ENCODE data around the gene TBC1D5.
"Not testable (repeated sequence)": the region's sequence is repeated elsewhere in the genome, so short reads cannot be mapped to it uniquely, and the experiment has no call there.

Gene TBC1D5, protein sequence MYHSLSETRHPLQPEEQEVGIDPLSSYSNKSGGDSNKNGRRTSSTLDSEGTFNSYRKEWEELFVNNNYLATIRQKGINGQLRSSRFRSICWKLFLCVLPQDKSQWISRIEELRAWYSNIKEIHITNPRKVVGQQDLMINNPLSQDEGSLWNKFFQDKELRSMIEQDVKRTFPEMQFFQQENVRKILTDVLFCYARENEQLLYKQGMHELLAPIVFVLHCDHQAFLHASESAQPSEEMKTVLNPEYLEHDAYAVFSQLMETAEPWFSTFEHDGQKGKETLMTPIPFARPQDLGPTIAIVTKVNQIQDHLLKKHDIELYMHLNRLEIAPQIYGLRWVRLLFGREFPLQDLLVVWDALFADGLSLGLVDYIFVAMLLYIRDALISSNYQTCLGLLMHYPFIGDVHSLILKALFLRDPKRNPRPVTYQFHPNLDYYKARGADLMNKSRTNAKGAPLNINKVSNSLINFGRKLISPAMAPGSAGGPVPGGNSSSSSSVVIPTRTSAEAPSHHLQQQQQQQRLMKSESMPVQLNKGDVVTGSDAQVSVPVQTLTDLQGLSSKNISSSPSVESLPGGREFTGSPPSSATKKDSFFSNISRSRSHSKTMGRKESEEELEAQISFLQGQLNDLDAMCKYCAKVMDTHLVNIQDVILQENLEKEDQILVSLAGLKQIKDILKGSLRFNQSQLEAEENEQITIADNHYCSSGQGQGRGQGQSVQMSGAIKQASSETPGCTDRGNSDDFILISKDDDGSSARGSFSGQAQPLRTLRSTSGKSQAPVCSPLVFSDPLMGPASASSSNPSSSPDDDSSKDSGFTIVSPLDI

DNA sequence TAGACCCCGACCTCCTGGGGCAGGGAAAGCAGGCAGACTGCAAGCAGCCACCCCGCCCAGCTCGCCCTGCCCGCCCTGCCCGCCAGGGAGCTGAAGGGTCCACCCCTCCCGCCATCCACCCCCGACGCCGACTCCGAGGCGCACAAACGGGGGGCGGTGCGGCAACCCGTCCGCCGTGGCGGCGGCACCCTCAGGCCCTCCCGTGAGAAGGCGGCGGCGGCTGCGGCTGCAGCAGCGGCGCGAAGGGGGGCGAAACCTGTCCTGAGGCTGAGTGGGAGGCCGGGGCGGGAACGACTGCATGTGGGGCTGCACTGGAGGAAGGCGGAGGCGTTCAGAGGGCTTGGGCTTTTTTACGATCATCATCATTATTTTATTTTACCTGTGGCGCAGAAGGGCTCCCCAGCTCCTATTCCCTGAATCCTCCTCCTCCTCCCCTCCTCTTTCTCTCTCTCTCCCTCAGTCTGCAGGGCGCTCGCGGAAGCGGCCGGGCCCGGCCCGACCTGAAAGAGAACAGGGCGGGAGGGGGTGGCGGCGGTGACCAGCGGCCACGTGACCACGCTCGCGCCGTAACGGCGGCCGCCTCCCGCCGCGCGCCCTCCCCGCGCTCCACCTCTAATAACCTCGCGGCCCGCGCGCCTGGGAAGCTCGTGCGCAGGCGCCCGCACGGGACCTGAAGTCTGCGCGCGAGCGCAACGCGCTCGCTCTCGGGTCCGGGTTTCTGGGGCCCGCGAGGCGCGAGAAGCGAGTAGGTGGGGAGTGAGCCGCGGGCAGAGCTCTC is at the start of gene TBC1D5:
TBC1D5 (minus strand) TSS at position 530 of the 778 bp plus-strand sequence. CDS start 234,061 bp downstream, outside the sequence.
- DNase-seq (ENCODE audit: low read depth) = peak; percentile 90

DNA sequence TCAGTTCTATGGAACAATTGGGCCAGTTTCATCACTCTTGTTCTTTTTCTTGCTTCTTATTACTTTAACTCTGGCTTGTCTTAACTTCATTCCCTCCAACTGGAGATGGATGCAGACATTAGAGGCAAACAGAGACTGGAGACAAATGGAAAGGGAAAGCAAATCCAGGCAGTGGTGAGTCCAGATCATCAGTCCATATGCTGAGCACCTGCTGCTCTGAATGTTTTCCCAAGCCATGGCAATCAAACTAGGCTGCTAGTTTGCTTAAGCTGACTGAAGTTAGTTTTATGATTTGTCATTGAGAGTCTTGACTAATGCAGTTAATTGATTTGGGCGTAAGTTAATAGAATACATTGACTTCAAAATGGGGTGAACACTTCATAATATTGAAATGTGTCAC is 41.0 kb upstream of the TBC1D5 start:
- DNase-seq (ENCODE audit: low read depth) = no peak

DNA sequence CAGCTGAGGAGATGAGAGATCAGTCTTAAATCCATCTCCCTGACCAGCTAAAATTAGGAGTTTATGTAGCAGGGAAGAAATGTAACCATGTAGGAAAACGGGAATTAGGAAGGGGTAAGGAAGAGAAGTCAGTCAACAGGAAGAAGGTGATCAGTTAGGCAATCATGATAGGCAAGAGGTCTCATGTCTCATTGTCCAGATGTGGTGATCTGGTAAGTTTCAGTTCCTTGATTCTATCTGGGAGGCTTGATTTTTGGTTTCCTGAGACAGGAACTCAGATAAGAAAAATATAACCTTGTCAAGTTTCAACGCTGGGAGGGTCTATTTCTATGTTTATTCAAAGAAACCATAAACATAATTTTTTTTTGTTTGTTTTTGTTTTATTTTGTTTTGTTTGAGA is 40.3 kb upstream of the TBC1D5 start:
- DNase-seq (ENCODE audit: low read depth) = no peak

DNA sequence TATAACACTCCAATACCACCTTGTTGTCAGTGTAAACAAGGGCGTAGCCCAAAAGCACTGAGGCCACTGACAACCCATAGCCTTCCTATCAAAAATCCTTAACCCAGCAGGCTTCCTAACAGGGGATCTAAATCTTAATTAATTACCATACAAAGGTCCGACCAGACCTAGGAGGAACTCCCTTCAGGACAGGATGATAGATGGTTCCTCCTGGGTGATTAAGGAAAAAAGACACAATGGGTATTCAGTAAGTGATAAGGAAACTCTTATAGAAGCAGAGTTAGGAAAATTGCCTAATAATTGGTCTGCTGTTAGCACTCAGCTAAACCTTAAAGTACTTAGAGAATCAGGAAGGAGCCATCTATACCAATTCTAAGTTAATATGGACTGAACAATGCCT is 37.9 kb upstream of the TBC1D5 start:
- DNase-seq (ENCODE audit: low read depth) = not testable (repeated sequence)

DNA sequence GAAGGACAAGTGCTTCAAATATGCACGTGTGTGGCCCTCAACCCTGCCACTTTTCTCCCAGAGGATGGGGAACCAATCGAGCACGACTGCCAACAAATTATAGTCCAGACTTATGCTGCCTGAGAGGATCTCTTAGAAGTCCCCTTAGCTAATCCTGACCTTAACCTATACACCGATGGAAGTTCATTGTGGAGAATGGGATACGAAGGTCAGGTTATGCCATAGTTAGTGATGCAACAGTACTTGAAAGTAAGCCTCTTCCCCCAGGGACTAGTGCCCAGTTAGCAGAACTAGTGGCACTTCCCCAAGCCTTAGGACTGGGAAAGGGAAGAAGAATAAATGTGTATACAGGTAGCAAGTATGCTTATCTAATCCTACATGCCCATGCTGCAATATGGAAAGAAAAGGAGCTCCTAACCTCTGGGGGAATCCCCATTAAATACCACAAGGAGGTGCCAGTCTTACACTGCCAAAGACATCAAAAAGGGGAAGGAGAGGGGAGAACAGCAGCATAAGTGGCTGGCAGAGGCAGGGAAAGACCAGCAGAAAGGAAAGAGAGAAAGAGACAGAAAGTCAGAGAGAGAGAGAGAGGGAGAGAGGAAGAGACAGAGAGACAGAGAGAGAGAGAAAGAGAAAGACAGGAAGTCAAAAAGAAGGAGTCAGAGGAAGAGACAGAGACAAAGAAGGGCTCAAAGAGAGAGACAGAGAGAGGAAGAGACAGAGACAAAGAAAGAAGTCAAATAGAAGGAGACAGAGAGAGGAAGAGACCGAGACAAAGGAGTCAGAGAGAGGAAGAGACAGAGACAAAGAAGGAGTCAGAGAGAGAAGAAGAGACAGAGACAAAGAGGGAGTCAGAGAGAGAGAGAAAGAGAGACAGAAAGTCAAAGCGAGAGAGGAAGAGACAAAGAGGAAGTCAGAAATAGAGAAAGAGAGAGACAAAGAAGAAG is 37.1 kb upstream of the TBC1D5 start:
- DNase-seq (ENCODE audit: low read depth) = not testable (repeated sequence)

DNA sequence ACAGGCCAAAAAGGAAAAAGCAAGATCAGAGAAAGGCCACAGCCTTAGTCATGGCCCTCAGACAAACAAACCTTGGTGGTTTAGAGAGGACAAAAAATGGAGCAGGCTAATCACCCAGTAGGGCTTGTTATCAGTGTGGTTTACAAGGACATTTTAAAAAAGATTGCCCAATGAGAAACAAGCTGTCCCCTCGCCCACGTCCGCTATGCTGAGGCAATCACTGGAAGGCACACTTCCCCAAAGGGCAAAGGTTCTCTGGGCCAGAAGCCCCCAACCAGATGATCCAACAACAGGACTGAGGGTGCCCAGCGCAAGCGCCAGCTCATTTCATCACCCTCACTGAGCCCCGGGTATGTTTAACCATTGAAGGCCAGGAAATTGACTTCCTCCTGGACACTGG is 34.9 kb upstream of the TBC1D5 start:
- not testable (repeated sequence) for DNase-seq (ENCODE audit: low read depth)

DNA sequence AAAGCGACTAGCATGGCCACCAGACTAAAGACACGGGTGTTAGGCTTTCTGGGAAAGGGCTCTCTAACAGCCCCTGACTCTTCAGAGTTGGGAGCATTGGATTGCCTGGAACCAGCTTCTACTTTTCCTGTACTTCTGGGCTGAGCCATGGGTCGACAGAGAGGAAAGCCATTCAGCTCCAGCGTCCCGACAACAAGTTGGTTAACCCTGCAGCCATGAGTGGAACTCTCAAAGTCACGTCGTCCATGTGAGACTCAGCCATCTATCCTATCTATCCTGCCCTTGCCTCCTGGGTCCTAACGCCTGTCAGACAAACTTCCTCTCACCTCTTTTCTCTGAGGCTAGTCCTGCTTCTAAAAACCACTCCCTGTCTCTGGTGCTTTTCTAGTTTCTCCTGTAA is 32.6 kb upstream of the TBC1D5 start:
- DNase-seq (ENCODE audit: low read depth) = no peak

DNA sequence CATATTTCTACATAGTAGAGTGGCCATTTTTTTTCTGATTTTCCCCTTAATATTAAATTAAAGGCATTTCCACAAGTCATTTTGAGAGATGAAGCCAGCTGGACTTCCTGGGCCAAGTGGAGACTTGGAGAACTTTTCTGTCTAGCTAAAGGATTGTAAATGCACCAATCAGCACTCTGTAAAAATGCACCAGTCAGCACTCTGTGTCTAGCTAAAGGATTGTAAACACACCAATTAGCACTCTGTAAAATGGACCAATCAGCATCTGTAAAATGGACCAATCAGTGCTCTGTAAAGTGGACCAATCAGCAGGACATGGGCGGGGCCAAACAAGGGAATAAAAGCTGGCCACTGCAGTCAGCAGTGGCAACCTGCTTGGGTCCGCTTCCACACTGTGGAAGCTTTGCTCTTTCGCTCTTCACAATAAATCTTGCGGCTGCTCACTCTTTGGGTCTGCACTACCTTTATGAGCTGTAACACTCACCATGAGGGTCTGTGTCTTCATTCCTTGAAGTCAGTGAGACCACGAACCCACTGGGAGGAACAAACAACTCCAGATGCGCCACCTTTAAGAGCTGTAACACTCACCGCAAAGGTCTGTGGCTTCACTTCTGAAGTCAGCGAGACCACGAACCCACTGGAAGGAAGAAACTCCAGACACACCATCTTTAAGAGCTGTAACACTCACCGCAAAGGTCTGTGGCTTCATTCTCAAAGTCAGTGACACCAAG is 31.9 kb upstream of the TBC1D5 start:
- not testable (repeated sequence) for DNase-seq (ENCODE audit: low read depth)

DNA sequence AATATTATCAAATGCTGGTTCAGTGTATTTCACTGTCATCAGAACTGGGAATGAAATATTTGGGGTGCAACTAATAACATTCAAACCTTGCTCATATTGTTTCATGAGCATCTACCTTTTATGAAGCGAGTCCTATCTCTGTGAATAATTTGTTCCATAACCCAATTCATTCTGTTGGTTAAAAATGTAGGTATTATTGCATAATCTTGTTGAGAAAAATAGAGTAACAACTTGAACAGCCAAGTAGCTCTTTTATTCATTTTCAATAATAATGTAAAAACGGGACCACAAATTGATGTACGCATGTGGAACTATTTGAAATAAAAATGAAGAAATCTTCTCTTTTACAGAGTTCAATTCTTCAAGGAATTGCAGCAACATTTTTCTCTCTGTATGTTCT is 30.1 kb upstream of the TBC1D5 start:
- no peak for DNase-seq (ENCODE audit: low read depth)

DNA sequence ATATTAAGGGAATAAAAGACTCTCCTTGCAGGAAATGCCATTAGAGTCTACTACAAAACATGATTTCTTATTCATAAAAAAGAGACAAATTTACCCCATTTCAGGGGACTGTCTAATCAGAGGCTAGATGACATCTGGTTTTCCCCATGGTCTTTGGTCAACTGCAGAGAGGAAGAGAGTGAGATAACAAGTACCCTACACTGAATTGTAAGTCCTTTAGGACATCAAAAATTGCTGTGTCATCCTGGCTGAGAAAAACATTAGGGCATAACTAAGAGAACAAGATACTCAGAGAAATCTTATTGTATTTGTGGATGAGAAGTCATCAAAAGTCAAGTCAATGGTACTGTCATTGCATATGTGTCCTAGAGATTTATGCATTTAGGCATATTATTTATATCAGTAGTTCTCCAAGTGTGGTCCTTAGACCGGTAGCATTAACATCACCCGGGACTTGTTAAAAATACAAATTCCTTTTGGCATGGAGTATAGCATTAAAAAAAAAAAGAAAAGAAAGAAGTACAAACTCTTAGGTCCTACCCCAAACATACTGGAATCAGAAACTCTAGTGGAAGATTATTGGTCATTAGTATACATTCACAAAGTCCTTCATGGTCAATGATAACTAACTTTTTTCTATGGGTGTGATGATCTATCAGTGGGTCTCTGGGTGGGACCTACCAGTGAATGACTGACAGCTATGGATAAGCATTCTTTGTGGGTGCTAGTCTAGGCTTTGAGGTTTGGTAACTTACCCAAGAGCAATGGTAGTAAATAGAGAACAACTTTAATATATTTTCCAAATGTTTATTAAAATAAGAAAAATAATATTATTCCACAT is 29.0 kb upstream of the TBC1D5 start:
- DNase-seq (ENCODE audit: low read depth) = no peak

DNA sequence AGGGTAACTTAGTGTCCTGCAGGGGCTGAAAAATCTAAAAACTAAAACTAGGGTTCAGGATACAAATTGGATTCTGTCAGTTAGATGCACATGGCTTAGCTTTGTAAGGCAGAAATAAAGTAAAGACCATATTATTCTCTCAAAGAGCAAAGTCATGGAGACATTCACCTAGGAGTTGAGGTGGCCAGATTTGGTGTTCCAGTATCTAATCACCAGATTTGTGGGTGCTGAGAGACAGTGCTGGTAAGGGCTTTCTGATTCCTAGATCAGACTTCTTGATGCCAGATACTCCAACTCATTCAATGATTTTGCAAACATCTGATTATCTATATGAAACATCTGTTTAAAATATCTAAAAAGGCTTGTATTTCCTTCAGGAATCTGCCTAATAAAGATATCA is 28.3 kb upstream of the TBC1D5 start:
- no peak for DNase-seq (ENCODE audit: low read depth)

DNA sequence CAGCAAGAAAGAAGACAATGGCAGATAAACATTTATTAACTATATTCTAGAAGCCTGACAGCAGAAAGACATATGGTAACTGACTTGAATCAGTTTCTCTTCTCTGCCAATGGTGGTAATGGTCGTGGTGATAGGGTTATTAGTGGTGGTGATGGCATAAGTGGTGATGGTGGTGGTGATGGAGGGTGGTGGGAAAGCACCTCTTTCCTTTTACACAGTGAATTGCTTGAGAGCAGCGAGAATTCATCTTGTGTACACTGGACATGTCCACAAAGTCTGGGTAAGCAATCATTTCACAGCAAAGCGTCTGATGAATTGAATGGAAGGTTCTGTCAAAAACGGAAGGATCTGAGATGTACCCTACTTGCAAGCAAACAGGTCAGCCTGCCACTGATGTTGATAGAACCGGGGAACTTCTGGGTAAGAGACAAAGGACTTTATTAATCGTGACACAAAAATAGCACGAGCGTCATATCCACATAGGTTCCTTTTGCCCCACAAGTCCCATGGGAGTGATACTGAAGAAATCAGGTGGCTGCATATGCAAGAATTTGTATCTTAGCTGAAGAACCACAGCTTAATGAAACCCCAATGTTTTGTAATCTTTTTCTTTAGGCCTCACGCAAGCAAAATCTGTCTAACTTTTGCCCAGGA is 23.5 kb upstream of the TBC1D5 start:
- DNase-seq (ENCODE audit: low read depth) = no peak

DNA sequence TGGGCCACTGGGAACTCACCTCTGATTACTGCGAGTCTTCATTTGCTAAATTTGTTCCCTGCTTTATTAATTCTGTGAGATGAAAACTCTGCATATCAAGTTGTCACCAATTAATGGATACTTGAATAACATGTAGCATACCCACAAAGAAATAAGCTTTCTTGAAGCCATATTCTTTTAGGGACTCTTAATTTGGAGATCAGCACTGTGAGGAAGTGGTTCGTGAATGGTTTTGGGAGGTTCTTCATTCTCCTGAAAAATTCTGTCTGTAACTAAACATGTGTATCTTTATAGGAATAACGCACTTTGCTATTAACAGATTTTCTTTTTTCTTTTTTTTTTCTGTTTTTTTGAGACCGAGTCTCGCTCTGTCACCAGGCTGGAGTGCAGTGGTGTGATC is 19.1 kb upstream of the TBC1D5 start:
- DNase-seq (ENCODE audit: low read depth) = no peak

DNA sequence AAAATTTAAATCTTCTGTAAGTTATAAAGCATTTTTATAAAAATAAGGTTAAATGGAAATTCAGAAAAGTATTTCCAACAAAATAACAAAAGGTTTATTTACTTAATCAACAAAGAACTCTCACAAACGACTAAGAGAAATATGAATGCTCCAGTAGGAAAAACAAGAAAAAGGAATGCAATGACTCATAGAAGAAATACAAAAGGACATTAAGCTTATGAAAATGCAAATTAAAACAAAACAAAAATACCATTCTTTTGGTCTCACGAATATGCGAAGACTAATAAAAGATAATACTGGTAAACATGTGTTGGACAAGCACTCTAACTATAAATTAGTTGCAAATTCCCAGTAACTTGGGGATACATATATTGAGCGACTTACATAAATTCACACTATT is 17.5 kb upstream of the TBC1D5 start:
- DNase-seq (ENCODE audit: low read depth) = no peak

DNA sequence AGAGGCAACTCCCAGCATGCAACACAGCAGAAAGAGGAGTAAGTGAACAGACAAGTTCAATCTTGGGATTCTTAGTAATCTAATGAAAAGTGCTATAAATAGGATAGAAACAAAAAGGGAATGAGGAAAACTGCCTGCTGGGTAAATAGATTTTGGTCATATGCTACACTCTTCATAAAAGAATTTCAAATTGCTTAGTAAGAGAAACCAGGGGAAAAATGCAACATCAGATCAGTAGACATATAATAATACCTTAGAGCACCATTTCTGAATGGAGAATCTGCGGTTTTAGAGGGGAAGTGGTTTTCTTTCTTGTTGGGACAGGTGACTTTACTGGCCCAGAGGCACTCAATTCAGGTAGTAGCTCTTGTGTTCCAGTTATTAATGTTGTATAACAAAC is 13.4 kb upstream of the TBC1D5 start:
- no peak for DNase-seq (ENCODE audit: low read depth)

DNA sequence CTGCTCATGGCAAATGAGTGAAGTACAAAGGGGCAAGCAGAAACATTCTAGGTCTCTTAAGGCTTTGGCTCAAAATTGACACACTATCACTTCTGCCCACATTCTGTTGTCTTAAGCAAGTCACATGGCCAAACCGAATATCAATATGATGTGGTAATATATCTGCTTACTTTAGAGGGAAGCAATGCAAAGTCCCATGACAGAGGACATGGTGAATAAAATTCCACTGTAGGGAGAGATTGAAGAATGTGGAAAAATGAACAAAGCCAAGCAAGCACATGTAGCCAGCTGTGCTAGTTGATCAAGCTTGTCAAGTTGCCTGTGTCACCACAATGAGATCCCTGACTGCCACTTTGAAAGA is 11.2 kb upstream of the TBC1D5 start:
- no peak for DNase-seq (ENCODE audit: low read depth)

DNA sequence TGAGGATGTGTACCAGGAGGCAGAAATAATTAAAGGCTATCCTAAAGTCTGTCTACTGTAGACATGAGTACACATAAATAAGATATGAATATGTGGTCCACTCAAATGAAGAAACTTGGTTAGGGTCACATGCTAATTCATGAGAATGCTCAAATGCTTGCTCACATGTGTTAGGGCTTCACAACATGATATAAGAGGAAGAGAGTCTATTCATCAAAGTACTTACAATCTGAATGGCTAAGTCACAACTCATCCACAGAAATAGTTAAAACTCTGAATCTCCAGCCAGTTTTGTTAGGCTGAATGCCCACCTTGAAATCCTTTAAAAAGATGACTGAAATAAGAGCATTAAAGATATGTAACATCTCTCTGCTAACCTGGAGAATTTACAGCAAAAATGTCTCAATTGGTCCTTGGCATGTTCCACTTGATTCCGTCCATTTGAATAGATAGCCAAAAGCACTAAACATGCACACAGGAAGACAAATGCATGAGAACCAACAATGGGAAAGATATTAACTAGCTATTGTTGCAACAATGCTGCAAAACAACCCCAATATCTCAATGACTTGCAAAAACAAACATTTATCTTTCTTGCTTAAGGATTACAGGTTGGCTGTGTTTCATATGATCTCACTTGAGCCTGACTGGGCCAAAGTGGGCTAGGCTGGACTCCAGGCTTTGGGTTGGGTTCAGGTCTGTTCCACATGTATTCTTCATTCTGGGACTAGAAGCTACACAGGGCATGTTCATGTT is 10.6 kb upstream of the TBC1D5 start:
- no peak for DNase-seq (ENCODE audit: low read depth)

DNA sequence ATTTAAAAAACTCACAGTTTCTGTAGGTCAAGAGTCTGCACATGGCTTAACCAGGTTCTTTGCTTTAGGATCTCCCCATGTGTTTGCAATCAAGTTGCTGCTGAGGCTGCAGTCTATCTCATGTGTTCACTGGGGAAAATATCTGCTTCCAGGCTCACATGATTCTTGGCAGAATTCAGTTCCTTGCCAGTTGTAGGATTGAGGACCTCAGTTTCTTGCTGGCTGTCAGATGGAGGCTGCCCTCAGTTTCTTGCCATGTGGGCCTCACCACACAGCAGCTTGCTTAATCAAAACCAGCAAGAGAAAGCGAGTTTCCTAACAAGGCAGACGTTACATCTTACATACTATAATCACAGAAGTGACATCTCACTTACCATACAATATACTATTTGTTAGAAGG is 10.0 kb upstream of the TBC1D5 start:
- DNase-seq (ENCODE audit: low read depth) = no peak
